GM12873 (cell line): Measurements from ENCODE around the gene CERS1.

ENCODE experiments used
- TF ChIP-seq, protein P1 (sequence below): IDR thresholded peaks from 2 replicates; pipeline ENCODE4 v1.5.1; 2012; ENCODE audit warnings: low read depth, mild to moderate bottlenecking, moderate library complexity, low read length, control low read depth; ENCODE audit not compliant: insufficient read depth; ENCODE audit errors: missing control alignments

CERS1 gene

DNA sequence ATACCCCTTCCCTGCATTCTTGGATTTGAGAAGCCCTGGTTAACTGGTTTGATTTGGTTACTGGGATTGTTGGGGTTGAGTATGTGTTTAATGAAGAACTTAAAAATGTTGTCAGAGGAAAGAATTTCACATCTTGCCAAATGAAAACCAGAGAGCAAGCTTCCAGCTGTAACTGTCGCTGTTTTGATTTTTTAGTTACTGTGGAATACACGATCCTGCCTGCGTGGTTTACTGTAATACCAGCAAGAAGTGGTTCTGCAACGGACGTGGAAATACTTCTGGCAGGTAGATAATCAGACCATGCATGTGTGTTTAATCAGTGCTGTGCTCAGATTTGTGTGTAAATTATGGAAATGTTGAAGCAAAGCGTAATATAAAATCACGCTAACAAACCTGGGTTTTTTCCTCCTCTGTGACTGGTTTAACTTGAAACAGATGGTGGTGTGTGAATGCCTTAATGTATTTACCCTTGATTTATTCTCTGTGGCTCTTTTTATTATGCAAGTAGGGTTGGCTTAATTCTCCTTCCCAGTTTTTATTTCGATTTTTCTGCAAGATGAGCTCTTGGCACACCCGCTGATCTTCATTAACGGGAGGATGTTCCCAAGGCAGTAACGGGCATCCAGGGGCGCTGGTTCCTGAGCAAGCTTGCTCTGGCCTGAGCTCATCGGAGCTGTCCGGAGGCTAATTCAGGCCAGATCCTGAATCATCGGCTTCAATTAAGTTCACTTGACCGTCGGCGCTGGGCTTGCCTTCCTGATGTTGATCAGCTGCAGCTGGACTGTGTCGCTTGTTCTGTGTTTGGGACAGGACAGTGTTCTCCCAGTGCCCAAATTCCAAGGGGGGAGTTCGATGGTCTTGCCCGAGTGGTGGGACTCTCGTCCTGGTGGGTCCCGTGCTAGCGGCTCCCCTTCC is 48.2 kb downstream of the CERS1 start:
- TF ChIP-seq, protein P1, sequence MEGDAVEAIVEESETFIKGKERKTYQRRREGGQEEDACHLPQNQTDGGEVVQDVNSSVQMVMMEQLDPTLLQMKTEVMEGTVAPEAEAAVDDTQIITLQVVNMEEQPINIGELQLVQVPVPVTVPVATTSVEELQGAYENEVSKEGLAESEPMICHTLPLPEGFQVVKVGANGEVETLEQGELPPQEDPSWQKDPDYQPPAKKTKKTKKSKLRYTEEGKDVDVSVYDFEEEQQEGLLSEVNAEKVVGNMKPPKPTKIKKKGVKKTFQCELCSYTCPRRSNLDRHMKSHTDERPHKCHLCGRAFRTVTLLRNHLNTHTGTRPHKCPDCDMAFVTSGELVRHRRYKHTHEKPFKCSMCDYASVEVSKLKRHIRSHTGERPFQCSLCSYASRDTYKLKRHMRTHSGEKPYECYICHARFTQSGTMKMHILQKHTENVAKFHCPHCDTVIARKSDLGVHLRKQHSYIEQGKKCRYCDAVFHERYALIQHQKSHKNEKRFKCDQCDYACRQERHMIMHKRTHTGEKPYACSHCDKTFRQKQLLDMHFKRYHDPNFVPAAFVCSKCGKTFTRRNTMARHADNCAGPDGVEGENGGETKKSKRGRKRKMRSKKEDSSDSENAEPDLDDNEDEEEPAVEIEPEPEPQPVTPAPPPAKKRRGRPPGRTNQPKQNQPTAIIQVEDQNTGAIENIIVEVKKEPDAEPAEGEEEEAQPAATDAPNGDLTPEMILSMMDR, result no peak

DNA sequence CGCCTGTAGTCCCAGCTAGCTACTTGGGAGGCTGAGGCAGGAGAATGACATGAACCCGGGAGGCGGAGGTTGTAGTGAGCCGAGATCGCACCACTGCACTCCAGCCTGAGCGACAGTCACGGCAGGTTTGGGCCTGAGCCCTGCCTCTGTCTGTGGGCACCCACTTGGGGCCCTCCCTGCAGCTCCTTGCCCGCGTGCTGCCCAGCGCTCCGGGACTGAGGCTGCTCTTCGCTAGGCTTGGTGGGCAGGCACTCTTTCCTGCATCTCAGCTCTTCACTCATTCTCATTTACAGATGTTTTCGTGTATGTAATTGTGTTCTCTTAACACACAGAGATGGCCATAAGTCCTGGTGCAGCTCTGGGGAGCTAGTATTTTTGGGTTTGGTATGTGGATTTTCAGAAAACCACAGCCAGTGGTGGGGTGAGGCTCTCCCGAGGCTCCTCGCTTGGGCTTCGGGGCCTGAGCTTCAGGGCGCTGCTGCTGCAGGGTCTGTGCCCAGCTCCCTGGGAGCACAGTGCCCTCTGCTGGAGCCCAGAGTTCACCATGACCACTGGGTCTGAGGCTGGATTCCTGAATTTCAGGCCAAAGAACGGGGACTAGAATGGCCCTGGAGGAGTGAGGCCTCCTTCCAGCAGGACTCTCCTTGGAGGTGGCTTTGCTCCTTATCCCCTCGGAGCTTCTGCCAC is 49.0 kb downstream of the CERS1 start:
- TF ChIP-seq, protein P1, result peak; percentile 91

DNA sequence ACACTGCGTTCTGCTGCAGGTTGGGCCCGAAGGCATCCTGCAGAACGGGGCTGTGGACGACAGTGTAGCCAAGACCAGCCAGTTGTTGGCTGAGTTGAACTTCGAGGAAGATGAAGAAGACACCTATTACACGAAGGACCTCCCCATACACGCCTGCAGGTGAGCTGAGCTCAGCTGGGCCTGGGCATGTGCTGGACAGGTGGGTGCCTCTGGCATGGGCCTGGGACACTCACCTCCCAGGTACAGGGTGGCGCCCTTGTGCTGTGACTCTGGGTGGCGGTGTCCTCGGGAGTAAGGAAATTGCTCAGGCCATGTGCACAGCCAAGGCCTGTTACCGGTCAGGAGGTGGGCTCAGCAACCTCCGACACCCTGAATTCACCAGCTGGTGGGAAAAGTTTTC is 50.0 kb downstream of the CERS1 start:
- TF ChIP-seq, protein P1, result no peak

DNA sequence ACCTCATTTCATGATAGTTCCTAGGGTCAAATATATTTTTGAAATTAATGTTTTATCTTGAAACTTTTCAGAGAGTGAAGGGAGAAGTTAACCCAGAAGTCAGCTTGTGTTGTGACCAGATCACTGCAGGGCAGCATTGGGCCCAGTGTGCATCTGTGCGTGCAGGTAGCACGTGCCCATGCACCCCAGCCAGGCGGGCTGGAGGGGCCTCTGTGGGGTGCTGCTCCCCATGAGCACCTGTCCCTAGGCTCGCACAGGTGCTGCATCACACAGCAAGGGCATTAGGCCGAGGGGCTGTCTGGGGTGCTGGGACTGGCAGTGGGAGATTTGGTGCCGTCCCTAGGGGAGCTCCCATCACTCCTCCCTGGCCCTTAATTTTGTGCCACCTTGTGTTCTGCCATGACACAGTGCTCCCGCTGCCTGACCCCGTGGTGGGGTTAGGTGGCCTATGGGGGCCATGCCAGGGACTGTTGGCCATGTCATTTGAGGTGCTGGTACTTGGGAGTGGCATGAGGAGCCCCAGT is 51.1 kb downstream of the CERS1 start:
- TF ChIP-seq, protein P1, result no peak

DNA sequence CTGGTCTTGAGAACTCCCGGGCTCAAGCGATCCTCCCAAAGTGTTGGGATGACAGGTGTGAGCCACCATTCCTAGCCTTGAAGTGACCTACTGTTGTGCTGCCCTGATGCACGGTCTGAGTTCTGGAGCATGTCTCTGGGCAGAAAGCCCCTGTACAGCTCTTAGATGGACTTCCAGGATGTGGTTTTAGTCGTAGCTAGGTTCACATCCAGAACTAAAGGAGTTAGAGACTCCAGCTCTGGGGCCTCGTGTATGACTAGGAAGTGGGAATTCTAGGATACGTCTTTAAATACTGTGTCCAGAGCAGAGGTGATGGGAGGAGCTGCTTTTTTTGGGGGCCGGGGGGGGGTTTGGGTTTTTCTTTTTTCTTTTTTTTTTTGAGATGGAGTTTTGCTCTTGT is 52.0 kb downstream of the CERS1 start:
- TF ChIP-seq, protein P1, result no peak

DNA sequence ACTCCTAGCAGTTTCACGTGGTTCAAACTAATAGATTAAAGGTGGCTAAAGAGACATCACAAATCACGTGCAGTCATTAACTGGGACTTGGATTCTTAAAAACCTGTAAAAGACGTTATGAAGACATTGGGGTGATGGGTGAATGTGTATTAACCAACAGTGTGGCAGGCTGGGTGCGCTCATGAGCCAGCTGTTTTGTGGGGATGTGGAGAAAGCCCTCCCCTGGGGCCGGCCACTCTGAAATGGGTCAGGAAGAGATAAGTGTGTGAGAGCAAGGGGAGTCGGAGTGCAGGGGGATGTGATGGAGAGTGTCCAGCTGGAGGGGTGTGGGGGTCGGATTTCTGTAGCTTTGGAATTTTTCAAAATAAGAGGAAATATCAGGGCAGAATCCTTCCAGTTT is 53.8 kb downstream of the CERS1 start:
- TF ChIP-seq, protein P1, result no peak

DNA sequence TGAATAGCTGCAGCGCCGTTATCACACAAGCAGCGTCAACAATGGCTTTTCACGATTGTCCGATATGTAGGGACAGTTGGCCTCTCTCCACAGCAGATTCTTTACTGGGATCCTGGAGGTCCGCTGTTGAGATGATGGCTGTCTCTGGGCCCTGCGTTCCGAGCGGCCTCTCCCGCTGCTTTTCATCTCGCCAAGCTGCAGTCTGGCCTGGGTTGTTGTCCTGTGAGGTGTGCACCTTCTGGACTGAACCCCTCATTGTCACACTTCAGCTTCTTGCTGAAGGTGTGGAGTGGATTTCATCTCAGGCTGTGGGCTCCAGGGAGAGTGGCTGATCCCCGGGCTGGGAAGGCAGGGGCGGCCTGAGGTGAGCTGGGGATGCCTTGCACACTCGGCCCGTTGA is 54.6 kb downstream of the CERS1 start:
- TF ChIP-seq, protein P1, result no peak
